Trophoblast cell (in vitro differentiated cells and primary cell): ENCODE data around the gene ZNF358.

Source experiments
- DNase-seq, 2 donors: peaks; one replicate each; pipeline ENCODE4 v3.0.0-alpha.2; 2016
- H2AFZ ChIP-seq: 2 replicates; pipeline ENCODE4 v1.6.1; 2013; ENCODE audit warnings: low read length, moderate library complexity, mild to moderate bottlenecking; ENCODE audit not compliant: insufficient read depth, poor library complexity
- H2AK5ac ChIP-seq: 2 replicates; pipeline ENCODE4 v1.6.1; 2013; ENCODE audit warnings: mild to moderate bottlenecking, low read length
- H2BK120ac ChIP-seq: 2 replicates; pipeline ENCODE4 v1.6.1; 2013; ENCODE audit warnings: low read length, mild to moderate bottlenecking, moderate library complexity; ENCODE audit not compliant: insufficient read depth, poor library complexity
- H2BK12ac ChIP-seq: 2 replicates; pipeline ENCODE4 v1.6.1; 2013; ENCODE audit warnings: mild to moderate bottlenecking, low read length, moderate library complexity
- H2BK5ac ChIP-seq: 2 replicates; pipeline ENCODE4 v1.6.1; 2013; ENCODE audit warnings: low read length, low read depth, moderate library complexity, mild to moderate bottlenecking; ENCODE audit not compliant: poor library complexity
- H3K14ac ChIP-seq: 2 replicates; pipeline ENCODE4 v1.6.1; 2013; ENCODE audit warnings: mild to moderate bottlenecking, low read length
- H3K18ac ChIP-seq: 2 replicates; pipeline ENCODE4 v1.6.1; 2013; ENCODE audit warnings: mild to moderate bottlenecking, low read length
- H3K23ac ChIP-seq: 2 replicates; pipeline ENCODE4 v1.6.1; 2013; ENCODE audit warnings: low read length
- H3K27ac ChIP-seq: 2 replicates; pipeline ENCODE4 v1.5.1; 2013; ENCODE audit warnings: low read depth, mild to moderate bottlenecking, inconsistent platforms, low read length, moderate library complexity
- H3K27me3 ChIP-seq: 2 replicates; pipeline ENCODE4 v1.6.1; 2013; ENCODE audit warnings: inconsistent platforms, mild to moderate bottlenecking, low read length, moderate library complexity; ENCODE audit not compliant: insufficient read depth
- H3K36me3 ChIP-seq, 2 experiments: 1 replicate in 1 of 2; 2 replicates in 1 of 2; pipeline ENCODE4 v1.6.1; 2013; ENCODE audit warnings: low read length in 2 of 2, mild to moderate bottlenecking in 2 of 2, moderate library complexity in 1 of 2; ENCODE audit not compliant: insufficient read depth in 2 of 2, control insufficient read depth in 1 of 2
- H3K4ac ChIP-seq: 2 replicates; pipeline ENCODE4 v1.6.1; 2013; ENCODE audit warnings: low read depth, mild to moderate bottlenecking, low read length, moderate library complexity
- H3K4me1 ChIP-seq, 2 experiments: 1 replicate in 1 of 2; 2 replicates in 1 of 2; pipeline ENCODE4 v1.6.1; 2013; ENCODE audit warnings: low read length in 2 of 2, mild to moderate bottlenecking in 2 of 2, moderate library complexity in 1 of 2; ENCODE audit not compliant: insufficient read depth in 2 of 2, control insufficient read depth in 1 of 2
- H3K4me2 ChIP-seq: 2 replicates; pipeline ENCODE4 v1.6.1; 2013; ENCODE audit warnings: inconsistent platforms, mild to moderate bottlenecking, low read length, moderate library complexity
- H3K4me3 ChIP-seq: 2 replicates; pipeline ENCODE4 v1.5.1; 2013; ENCODE audit warnings: mild to moderate bottlenecking, low read depth, low read length, inconsistent platforms
- H3K79me1 ChIP-seq: one replicate; pipeline ENCODE4 v1.6.1; 2013; ENCODE audit warnings: low read length
- H3K79me2 ChIP-seq: 2 replicates; pipeline ENCODE4 v1.6.1; 2013; ENCODE audit warnings: low read length, mild to moderate bottlenecking; ENCODE audit not compliant: control insufficient read depth, insufficient read depth, poor library complexity
- H3K9ac ChIP-seq: 2 replicates; pipeline ENCODE4 v1.6.1; 2013; ENCODE audit warnings: mild to moderate bottlenecking, low read length
- H3K9me3 ChIP-seq: 2 replicates; pipeline ENCODE4 v1.6.1; 2013; ENCODE audit warnings: low read depth, mild to moderate bottlenecking, control low read depth, inconsistent platforms, low read length; ENCODE audit not compliant: insufficient read depth
- H4K12ac ChIP-seq: 2 replicates; pipeline ENCODE4 v1.6.1; 2013; ENCODE audit warnings: low read depth, mild to moderate bottlenecking, low read length, moderate library complexity
- H4K8ac ChIP-seq: 2 replicates; pipeline ENCODE4 v1.6.1; 2013; ENCODE audit warnings: low read depth, mild to moderate bottlenecking, low read length, moderate library complexity
- H4K91ac ChIP-seq: one replicate; pipeline ENCODE4 v1.6.1; 2013; ENCODE audit warnings: low read depth, mild to moderate bottlenecking, low read length, moderate library complexity
- WGBS: extraction: QIAGEN DNeasy Blood & Tissue Kit; methylation state at CpG from one replicate; pipeline ENCODE4 v1.1.7; 2013; ENCODE audit warnings: missing lambda C conversion rate; ENCODE audit not compliant: insufficient read length, insufficient coverage; ENCODE audit errors: extremely low coverage; 5-methylcytosine and 5-hydroxymethylcytosine counted together

ZNF358 gene

GRCh38 chr19:7492558-7492957 is 23.3 kb upstream of the ZNF358 start:
- Histone ChIP-seq H3K4me2 (no peak overlapping the region), H3K36me3 (no peaks in the 10 kb centered on the region), H2BK12ac (no peak overlapping the region), H3K79me2 (peaks cover 2% of the 10 kb centered on the region), H3K4me1 (peaks cover 6 to 14% of the 10 kb centered on the region in 2 experiments), H2AFZ (no peak overlapping the region), H4K91ac (no peak overlapping the region), H4K12ac (no peak overlapping the region), H3K9ac (no peak overlapping the region), H3K18ac (no peak overlapping the region), H3K27me3 (no peaks in the 10 kb centered on the region), H2BK5ac (no peak overlapping the region), H3K79me1 (peaks cover 11% of the 10 kb centered on the region), H3K23ac (no peak overlapping the region), H3K27ac (no peak overlapping the region), H2BK120ac (no peak overlapping the region), H3K4me3 (no peak overlapping the region), H2AK5ac (no peak overlapping the region), H3K4ac (no peak overlapping the region), H3K9me3 (no peaks in the 10 kb centered on the region), H4K8ac (no peak overlapping the region), H3K14ac (no peak overlapping the region)
- WGBS = no CpG with 5 or more reads among the region's 11 CpGs
- no peak for DNase-seq

GRCh38 chr19:7494416-7495098 is 21.3 kb upstream of the ZNF358 start:
- no peak overlapping the region for H3K4me3 ChIP-seq
- H2BK5ac ChIP-seq = no peak overlapping the region
- H3K4me2 ChIP-seq = no peak overlapping the region
- no peak overlapping the region for H3K9ac ChIP-seq
- H2BK12ac ChIP-seq = no peak overlapping the region
- no peak overlapping the region for H3K14ac ChIP-seq
- H3K4ac ChIP-seq = no peak overlapping the region
- peak overlapping the region; percentile 32 for H2AFZ ChIP-seq
- no peak overlapping the region for H3K18ac ChIP-seq
- no peak overlapping the region for H2BK120ac ChIP-seq
- H3K27ac ChIP-seq = no peak overlapping the region
- no peaks in the 10 kb centered on the region for H3K27me3 ChIP-seq
- no CpG with 5 or more reads among the region's 13 CpGs for WGBS
- peak overlapping the region; percentile 49 for H4K12ac ChIP-seq
- H3K79me1 ChIP-seq = peaks cover under 1% of the 10 kb centered on the region
- peak overlapping the region; percentile 39 for H4K8ac ChIP-seq
- DNase-seq = no peak
- H3K4me1 ChIP-seq = peaks cover 3 to 7% of the 10 kb centered on the region in 2 experiments
- H3K9me3 ChIP-seq = no peaks in the 10 kb centered on the region
- no peak overlapping the region for H2AK5ac ChIP-seq
- peak overlapping the region; percentile 15 for H4K91ac ChIP-seq
- no peaks in the 10 kb centered on the region for H3K36me3 ChIP-seq
- H3K79me2 ChIP-seq = no peaks in the 10 kb centered on the region
- no peak overlapping the region for H3K23ac ChIP-seq

GRCh38 chr19:7497292-7497691 is 18.6 kb upstream of the ZNF358 start:
- H3K79me2 ChIP-seq = no peaks in the 10 kb centered on the region
- H3K23ac ChIP-seq = no peak overlapping the region
- DNase-seq = peak in 1 of 2 donors; percentile 49
- no peak overlapping the region for H4K12ac ChIP-seq
- no peak overlapping the region for H2AFZ ChIP-seq
- H3K27me3 ChIP-seq = peaks cover 7% of the 10 kb centered on the region
- peaks cover 2% of the 10 kb centered on the region for H3K9me3 ChIP-seq
- H2BK5ac ChIP-seq = no peak overlapping the region
- H3K4ac ChIP-seq = no peak overlapping the region
- no peak overlapping the region for H3K9ac ChIP-seq
- no peak overlapping the region for H2AK5ac ChIP-seq
- no peak overlapping the region for H2BK12ac ChIP-seq
- no peak overlapping the region for H3K27ac ChIP-seq
- no peak overlapping the region for H4K8ac ChIP-seq
- peaks cover 0 to 9% of the 10 kb centered on the region in 2 experiments for H3K4me1 ChIP-seq
- no peak overlapping the region for H3K4me3 ChIP-seq
- no peaks in the 10 kb centered on the region for H3K36me3 ChIP-seq
- H3K14ac ChIP-seq = no peak overlapping the region
- H2BK120ac ChIP-seq = no peak overlapping the region
- no CpG with 5 or more reads among the region's 7 CpGs for WGBS
- H3K79me1 ChIP-seq = no peaks in the 10 kb centered on the region
- no peak overlapping the region for H3K18ac ChIP-seq
- H4K91ac ChIP-seq = no peak overlapping the region
- H3K4me2 ChIP-seq = no peak overlapping the region

- H3K18ac ChIP-seq = no peak overlapping the region
- H4K91ac ChIP-seq = no peak overlapping the region
- no peak overlapping the region for H2AFZ ChIP-seq
- no peaks in the 10 kb centered on the region for H3K36me3 ChIP-seq
- peak overlapping the region; percentile 79 for H3K4me2 ChIP-seq
- no CpG with 5 or more reads among the region's 93 CpGs for WGBS
- no peak overlapping the region for H3K23ac ChIP-seq
- H2BK120ac ChIP-seq = no peak overlapping the region
- peak overlapping the region; percentile 66 for H3K4me3 ChIP-seq
- H3K14ac ChIP-seq = no peak overlapping the region
- peaks cover 7% of the 10 kb centered on the region for H3K27me3 ChIP-seq
- no peak overlapping the region for H2AK5ac ChIP-seq
- no peaks in the 10 kb centered on the region for H3K79me2 ChIP-seq
- H2BK5ac ChIP-seq = no peak overlapping the region
- no peak overlapping the region for H3K4ac ChIP-seq
- H3K79me1 ChIP-seq = no peaks in the 10 kb centered on the region
- H3K9ac ChIP-seq = no peak overlapping the region
- no peak overlapping the region for H4K8ac ChIP-seq
- peaks cover 0 to 5% of the 10 kb centered on the region in 2 experiments for H3K4me1 ChIP-seq
- H2BK12ac ChIP-seq = no peak overlapping the region
- DNase-seq = no peak
- H3K9me3 ChIP-seq = peaks cover 2% of the 10 kb centered on the region
- no peak overlapping the region for H4K12ac ChIP-seq
- H3K27ac ChIP-seq = no peak overlapping the region
Measured at GRCh38 chr19:7500811-7501450, 15.0 kb upstream of the ZNF358 start.
